Cardiac septum (tissue), 1 donor: ENCODE data around the gene N4BP2L2. TPM values are rescaled to one million over a fixed set of nuclear protein-coding genes. Genes with fewer than 3 reads are reported as not detected.

ENCODE experiments used
- DNase-seq: peaks from one replicate; pipeline ENCODE4 v3.0.0-alpha.2; 2020; ENCODE audit warnings: low spot score
- intact Hi-C: fragments of 100-400 bp; cut with DNase I; formaldehyde crosslinking; loops from one replicate; pipeline ENCODE4 v1.14.0; 2022
- total RNA-seq: library from RNA; stranded (reverse); fragmentation: NEBNext Ultra II Directional; extraction: Animal tissue kit (Norgen Biotek cat#: 25700); gene quantifications from one replicate; pipeline ENCODE4 v1.2.1, GENCODE V29; 2021
- donor health status: DM: no; HTN: no; CAD: no.

N4BP2L2 gene
- total RNA-seq, 1 donor from 2014 or later = 132 TPM

GRCh38 chr13:32474999-32475792, 63.4 kb downstream of the N4BP2L2 start:
- no peak for DNase-seq
- intact Hi-C loops = no loop called here

- intact Hi-C loops = no loop called here
- no peak for DNase-seq
Observed at GRCh38 chr13:32473650-32474049, 64.9 kb downstream of the N4BP2L2 start.

GRCh38 chr13:32472194-32472621, 66.4 kb downstream of the N4BP2L2 start:
- intact Hi-C loops = no loop called here
- DNase-seq = no peak

GRCh38 chr13:32471187-32471922, 67.2 kb downstream of the N4BP2L2 start:
- intact Hi-C loops = no loop called here
- no peak for DNase-seq

GRCh38 chr13:32468502-32469142, 70.0 kb downstream of the N4BP2L2 start:
- DNase-seq = no peak
- intact Hi-C loops = no loop called here

GRCh38 chr13:32456591-32456990, 82.0 kb downstream of the N4BP2L2 start:
- no peak for DNase-seq
- intact Hi-C loops = no loop called here

- no peak for DNase-seq
- intact Hi-C loops = no loop called here
Observed at GRCh38 chr13:32455594-32455903, 83.0 kb downstream of the N4BP2L2 start.

GRCh38 chr13:32454886-32455593, 83.6 kb downstream of the N4BP2L2 start:
- intact Hi-C loops = no loop called here
- no peak for DNase-seq

- DNase-seq = no peak
- intact Hi-C loops = no loop called here
Observed at GRCh38 chr13:32453981-32454380, 84.6 kb downstream of the N4BP2L2 start.

- intact Hi-C loops = no loop called here
- no peak for DNase-seq
Observed at GRCh38 chr13:32448972-32449371, 89.6 kb downstream of the N4BP2L2 start.

- intact Hi-C loops = no loop called here
- no peak for DNase-seq
Observed at GRCh38 chr13:32447894-32448623, 90.5 kb downstream of the N4BP2L2 start.

GRCh38 chr13:32446773-32447465, 91.7 kb downstream of the N4BP2L2 start:
- intact Hi-C loops = no loop called here
- no peak for DNase-seq

- intact Hi-C loops = no loop called here
- DNase-seq = no peak
Observed at GRCh38 chr13:32446220-32446619, 92.4 kb downstream of the N4BP2L2 start.

GRCh38 chr13:32445461-32445860, 93.1 kb downstream of the N4BP2L2 start:
- intact Hi-C loops = no loop called here
- no peak for DNase-seq

- intact Hi-C loops = no loop called here
- no peak for DNase-seq
Observed at GRCh38 chr13:32443111-32443510, 95.5 kb downstream of the N4BP2L2 start.

- intact Hi-C loops = no loop called here
- DNase-seq = no peak
Observed at GRCh38 chr13:32438871-32439270, 99.7 kb downstream of the N4BP2L2 start.

GRCh38 chr13:32432856-32433255, 105.7 kb downstream of the N4BP2L2 start:
- intact Hi-C loops = no loop called here
- DNase-seq = no peak

- no peak for DNase-seq
- intact Hi-C loops = no loop called here
Observed at GRCh38 chr13:32431361-32431760, 107.2 kb downstream of the N4BP2L2 start.
